ENCODE data around the gene TRAF7.
A peak's percentile ranks its signal among the peaks of the same experiment; 100 is the strongest.

TRAF7 gene

GRCh38 chr16:2206420-2206779 lies 50.8 kb downstream of the TRAF7 start:
- Mint-ChIP-seq H3K36me3 (ENCODE audit: low read depth) (peaks cover 54% of the 10 kb centered on the region), H3K4me1 (ENCODE audit: low read depth) (peaks cover 50% of the 10 kb centered on the region), H3K27ac (peak overlapping the region; percentile 86), H3K9me3 (no peaks in the 10 kb centered on the region), H3K27me3 (peaks cover 15% of the 10 kb centered on the region), H3K4me3 (peak overlapping the region; percentile 85)
- intact Hi-C loops (cut with micrococcal nuclease) = no loop called here

GRCh38 chr16:2206780-2207433 lies 51.3 kb downstream of the TRAF7 start:
- H3K27me3 Mint-ChIP-seq = peaks cover 10% of the 10 kb centered on the region
- no peak overlapping the region for H3K4me3 Mint-ChIP-seq
- no peaks in the 10 kb centered on the region for H3K9me3 Mint-ChIP-seq
- H3K27ac Mint-ChIP-seq = peak overlapping the region; percentile 86
- intact Hi-C loops (cut with micrococcal nuclease) = no loop called here
- peaks cover 56% of the 10 kb centered on the region for H3K4me1 Mint-ChIP-seq (ENCODE audit: low read depth)
- H3K36me3 Mint-ChIP-seq (ENCODE audit: low read depth) = peaks cover 59% of the 10 kb centered on the region

- H3K36me3 Mint-ChIP-seq (ENCODE audit: low read depth) = peaks cover 69% of the 10 kb centered on the region
- peaks cover 4% of the 10 kb centered on the region for H3K27me3 Mint-ChIP-seq
- H3K4me1 Mint-ChIP-seq (ENCODE audit: low read depth) = peaks cover 65% of the 10 kb centered on the region
- intact Hi-C loops (cut with micrococcal nuclease) = no loop called here
- no peak overlapping the region for H3K4me3 Mint-ChIP-seq
- H3K27ac Mint-ChIP-seq = no peak overlapping the region
- no peaks in the 10 kb centered on the region for H3K9me3 Mint-ChIP-seq
These were observed 52.3 kb downstream of the TRAF7 start for GRCh38 chr16:2207872-2208271.

GRCh38 chr16:2208308-2208707 lies 52.7 kb downstream of the TRAF7 start:
- peaks cover 2% of the 10 kb centered on the region for H3K27me3 Mint-ChIP-seq
- H3K4me1 Mint-ChIP-seq (ENCODE audit: low read depth) = peaks cover 68% of the 10 kb centered on the region
- no peaks in the 10 kb centered on the region for H3K9me3 Mint-ChIP-seq
- peaks cover 73% of the 10 kb centered on the region for H3K36me3 Mint-ChIP-seq (ENCODE audit: low read depth)
- no peak overlapping the region for H3K27ac Mint-ChIP-seq
- no peak overlapping the region for H3K4me3 Mint-ChIP-seq
- intact Hi-C loops (cut with micrococcal nuclease) = no loop called here

GRCh38 chr16:2208772-2209171 lies 53.2 kb downstream of the TRAF7 start:
- Mint-ChIP-seq H3K4me1 (ENCODE audit: low read depth) (peaks cover 68% of the 10 kb centered on the region), H3K4me3 (no peak overlapping the region), H3K9me3 (no peaks in the 10 kb centered on the region), H3K36me3 (ENCODE audit: low read depth) (peaks cover 78% of the 10 kb centered on the region), H3K27me3 (no peaks in the 10 kb centered on the region), H3K27ac (no peak overlapping the region)
- intact Hi-C loops (cut with micrococcal nuclease) = no loop called here

GRCh38 chr16:2209258-2210008 lies 53.9 kb downstream of the TRAF7 start:
- H3K4me1 Mint-ChIP-seq (ENCODE audit: low read depth) = peaks cover 61% of the 10 kb centered on the region
- intact Hi-C loops (cut with micrococcal nuclease) = no loop called here
- no peaks in the 10 kb centered on the region for H3K27me3 Mint-ChIP-seq
- H3K4me3 Mint-ChIP-seq = no peak overlapping the region
- peaks cover 78% of the 10 kb centered on the region for H3K36me3 Mint-ChIP-seq (ENCODE audit: low read depth)
- no peaks in the 10 kb centered on the region for H3K9me3 Mint-ChIP-seq
- H3K27ac Mint-ChIP-seq = no peak overlapping the region

GRCh38 chr16:2210009-2210332 lies 54.4 kb downstream of the TRAF7 start:
- no peak overlapping the region for H3K27ac Mint-ChIP-seq
- intact Hi-C loops (cut with micrococcal nuclease) = no loop called here

GRCh38 chr16:2210386-2211365 lies 55.1 kb downstream of the TRAF7 start, which contains the start of gene BRICD5:
BRICD5 (minus strand) TSS chr16:2210863; CDS start chr16:2210833, 30 bp downstream.
- H3K9me3 Mint-ChIP-seq = no peaks in the 10 kb centered on the region
- no peaks in the 10 kb centered on the region for H3K27me3 Mint-ChIP-seq
- peak within 1 kb of the TSS; percentile 82 for H3K27ac Mint-ChIP-seq
- peaks cover 57% of the 10 kb centered on the region for H3K4me1 Mint-ChIP-seq (ENCODE audit: low read depth)
- no peak within 1 kb of the TSS for H3K4me3 Mint-ChIP-seq
- H3K36me3 Mint-ChIP-seq (ENCODE audit: low read depth) = peaks cover 78% of the 10 kb centered on the region
- intact Hi-C loops (cut with micrococcal nuclease) = no loop called here

More at GRCh38 chr16:2210009-2210332, 54.4 kb downstream of the TRAF7 start:
- H3K36me3 Mint-ChIP-seq (ENCODE audit: low read depth) = peaks cover 78% of the 10 kb centered on the region
- H3K4me1 Mint-ChIP-seq (ENCODE audit: low read depth) = peaks cover 57% of the 10 kb centered on the region
- no peaks in the 10 kb centered on the region for H3K27me3 Mint-ChIP-seq
- no peak overlapping the region for H3K4me3 Mint-ChIP-seq
- no peaks in the 10 kb centered on the region for H3K9me3 Mint-ChIP-seq

GRCh38 chr16:2211923-2212347 lies 56.4 kb downstream of the TRAF7 start:
- H3K27me3 Mint-ChIP-seq = no peaks in the 10 kb centered on the region
- peak overlapping the region; percentile 78 for H3K4me3 Mint-ChIP-seq
- peak overlapping the region; percentile 82 for H3K27ac Mint-ChIP-seq
- peaks cover 45% of the 10 kb centered on the region for H3K4me1 Mint-ChIP-seq (ENCODE audit: low read depth)
- H3K9me3 Mint-ChIP-seq = no peaks in the 10 kb centered on the region
- intact Hi-C loops (cut with micrococcal nuclease) = no loop called here
- H3K36me3 Mint-ChIP-seq (ENCODE audit: low read depth) = peaks cover 69% of the 10 kb centered on the region

GRCh38 chr16:2212362-2213324 lies 57.1 kb downstream of the TRAF7 start:
- Mint-ChIP-seq H3K4me1 (ENCODE audit: low read depth) (peaks cover 38% of the 10 kb centered on the region), H3K27me3 (no peaks in the 10 kb centered on the region), H3K4me3 (peak overlapping the region; percentile 78), H3K36me3 (ENCODE audit: low read depth) (peaks cover 62% of the 10 kb centered on the region), H3K27ac (peak overlapping the region; percentile 82), H3K9me3 (no peaks in the 10 kb centered on the region)
- intact Hi-C loops (cut with micrococcal nuclease) = no loop called here

- Mint-ChIP-seq H3K36me3 (ENCODE audit: low read depth) (peaks cover 47% of the 10 kb centered on the region), H3K9me3 (no peaks in the 10 kb centered on the region), H3K27ac (peak overlapping the region; percentile 82), H3K4me3 (peak overlapping the region; percentile 78), H3K27me3 (no peaks in the 10 kb centered on the region), H3K4me1 (ENCODE audit: low read depth) (peaks cover 36% of the 10 kb centered on the region)
- intact Hi-C loops (cut with micrococcal nuclease) = loop anchor here (2.0 kb wide), 1 partner anchor 59 kb away; the partner anchor contains the start of gene TRAF7
These were observed 58.5 kb downstream of the TRAF7 start for GRCh38 chr16:2213817-2214718.

- peaks cover 36% of the 10 kb centered on the region for H3K4me1 Mint-ChIP-seq (ENCODE audit: low read depth)
- intact Hi-C loops (cut with micrococcal nuclease) = loop anchor here (2.0 kb wide), 1 partner anchor 60 kb away; the partner anchor contains the start of gene TRAF7
- peaks cover 42% of the 10 kb centered on the region for H3K36me3 Mint-ChIP-seq (ENCODE audit: low read depth)
- H3K4me3 Mint-ChIP-seq = peak within 1 kb of the TSS; percentile 78
- H3K27me3 Mint-ChIP-seq = no peaks in the 10 kb centered on the region
- H3K27ac Mint-ChIP-seq = peak within 1 kb of the TSS; percentile 90
- H3K9me3 Mint-ChIP-seq = no peaks in the 10 kb centered on the region
These were observed 59.1 kb downstream of the TRAF7 start, which contains the start of gene PGP for GRCh38 chr16:2214719-2214968. PGP (minus strand) TSS chr16:2214840; CDS start chr16:2214777, 63 bp downstream.
